ENCODE data around the gene TRPM3.
A peak's percentile ranks its signal among the peaks of the same experiment; 100 is the strongest.

Gene TRPM3

GRCh38 chr9:70494221-70494620 lies 627.2 kb downstream of the TRPM3 start:
- Histone ChIP-seq H3K9ac (ENCODE audit: low read length in 5 of 5) (no peak overlapping the region), H3K27me3 (ENCODE audit: control insufficient read depth in 5 of 5, insufficient read depth in 4 of 5, low read length in 5 of 5) (no peaks in the 10 kb centered on the region), H3K4me1 (ENCODE audit: control insufficient read depth in 5 of 5, insufficient read depth in 5 of 5, low read length in 5 of 5) (peaks cover 19 to 52% (median 38%) of the 10 kb centered on the region in 5 donors), H3K4me3 (ENCODE audit: low read depth in 1 of 5, low read length in 5 of 5) (peak overlapping the region in 1 of 5 donors; percentile 6), H3K27ac (ENCODE audit: low read depth, low read length) (peak overlapping the region; percentile 15), H3K36me3 (ENCODE audit: control insufficient read depth in 5 of 5, insufficient read depth in 5 of 5, low read length in 5 of 5) (no peaks in the 10 kb centered on the region), H3K9me3 (ENCODE audit: control insufficient read depth in 5 of 5, low read length in 5 of 5) (no peaks in the 10 kb centered on the region)

- H3K4me3 ChIP-seq (ENCODE audit: low read depth in 1 of 5, low read length in 5 of 5), result no peak overlapping the region
- peaks cover 19 to 59% (median 42%) of the 10 kb centered on the region in 5 donors for H3K4me1 ChIP-seq (ENCODE audit: control insufficient read depth in 5 of 5, insufficient read depth in 5 of 5, low read length in 5 of 5)
- no peaks in the 10 kb centered on the region for H3K9me3 ChIP-seq (ENCODE audit: control insufficient read depth in 5 of 5, low read length in 5 of 5)
- H3K27me3 ChIP-seq (ENCODE audit: control insufficient read depth in 5 of 5, insufficient read depth in 4 of 5, low read length in 5 of 5), result no peaks in the 10 kb centered on the region
- no peak overlapping the region for H3K27ac ChIP-seq (ENCODE audit: low read depth, low read length)
- H3K36me3 ChIP-seq (ENCODE audit: control insufficient read depth in 5 of 5, insufficient read depth in 5 of 5, low read length in 5 of 5), result no peaks in the 10 kb centered on the region
- H3K9ac ChIP-seq (ENCODE audit: low read length in 5 of 5), result no peak overlapping the region
Measured at GRCh38 chr9:70493029-70493428, 628.4 kb downstream of the TRPM3 start.

GRCh38 chr9:70492319-70492777 lies 629.1 kb downstream of the TRPM3 start:
- Histone ChIP-seq H3K27me3 (ENCODE audit: control insufficient read depth in 5 of 5, insufficient read depth in 4 of 5, low read length in 5 of 5) (no peaks in the 10 kb centered on the region), H3K36me3 (ENCODE audit: control insufficient read depth in 5 of 5, insufficient read depth in 5 of 5, low read length in 5 of 5) (no peaks in the 10 kb centered on the region), H3K9ac (ENCODE audit: low read length in 5 of 5) (peak overlapping the region in 1 of 5 donors; percentile 6), H3K9me3 (ENCODE audit: control insufficient read depth in 5 of 5, low read length in 5 of 5) (no peaks in the 10 kb centered on the region), H3K27ac (ENCODE audit: low read depth, low read length) (no peak overlapping the region), H3K4me1 (ENCODE audit: control insufficient read depth in 5 of 5, insufficient read depth in 5 of 5, low read length in 5 of 5) (peaks cover 19 to 59% (median 42%) of the 10 kb centered on the region in 5 donors), H3K4me3 (ENCODE audit: low read depth in 1 of 5, low read length in 5 of 5) (no peak overlapping the region)

GRCh38 chr9:70491426-70492318 lies 629.7 kb downstream of the TRPM3 start:
- no peaks in the 10 kb centered on the region for H3K9me3 ChIP-seq (ENCODE audit: control insufficient read depth in 5 of 5, low read length in 5 of 5)
- H3K9ac ChIP-seq (ENCODE audit: low read length in 5 of 5), result peak overlapping the region in 1 of 5 donors; percentile 6
- H3K27ac ChIP-seq (ENCODE audit: low read depth, low read length), result no peak overlapping the region
- H3K4me3 ChIP-seq (ENCODE audit: low read depth in 1 of 5, low read length in 5 of 5), result no peak overlapping the region
- H3K27me3 ChIP-seq (ENCODE audit: control insufficient read depth in 5 of 5, insufficient read depth in 4 of 5, low read length in 5 of 5), result no peaks in the 10 kb centered on the region
- H3K36me3 ChIP-seq (ENCODE audit: control insufficient read depth in 5 of 5, insufficient read depth in 5 of 5, low read length in 5 of 5), result no peaks in the 10 kb centered on the region
- peaks cover 19 to 59% (median 44%) of the 10 kb centered on the region in 5 donors for H3K4me1 ChIP-seq (ENCODE audit: control insufficient read depth in 5 of 5, insufficient read depth in 5 of 5, low read length in 5 of 5)

GRCh38 chr9:70490478-70490877 lies 630.9 kb downstream of the TRPM3 start:
- Histone ChIP-seq H3K4me3 (ENCODE audit: low read depth in 1 of 5, low read length in 5 of 5) (no peak overlapping the region), H3K4me1 (ENCODE audit: control insufficient read depth in 5 of 5, insufficient read depth in 5 of 5, low read length in 5 of 5) (peaks cover 19 to 67% (median 55%) of the 10 kb centered on the region in 5 donors), H3K9ac (ENCODE audit: low read length in 5 of 5) (no peak overlapping the region), H3K36me3 (ENCODE audit: control insufficient read depth in 5 of 5, insufficient read depth in 5 of 5, low read length in 5 of 5) (no peaks in the 10 kb centered on the region), H3K27ac (ENCODE audit: low read depth, low read length) (no peak overlapping the region), H3K27me3 (ENCODE audit: control insufficient read depth in 5 of 5, insufficient read depth in 4 of 5, low read length in 5 of 5) (no peaks in the 10 kb centered on the region), H3K9me3 (ENCODE audit: control insufficient read depth in 5 of 5, low read length in 5 of 5) (no peaks in the 10 kb centered on the region)

GRCh38 chr9:70488793-70489105 lies 632.7 kb downstream of the TRPM3 start:
- H3K27ac ChIP-seq (ENCODE audit: low read depth, low read length), result no peak overlapping the region
- no peak overlapping the region for H3K9ac ChIP-seq (ENCODE audit: low read length in 5 of 5)

GRCh38 chr9:70488098-70488792 lies 633.2 kb downstream of the TRPM3 start:
- Histone ChIP-seq H3K4me3 (ENCODE audit: low read depth in 1 of 5, low read length in 5 of 5) (no peak overlapping the region), H3K9me3 (ENCODE audit: control insufficient read depth in 5 of 5, low read length in 5 of 5) (no peaks in the 10 kb centered on the region), H3K4me1 (ENCODE audit: control insufficient read depth in 5 of 5, insufficient read depth in 5 of 5, low read length in 5 of 5) (peaks cover 14 to 64% (median 49%) of the 10 kb centered on the region in 5 donors), H3K27ac (ENCODE audit: low read depth, low read length) (no peak overlapping the region), H3K9ac (ENCODE audit: low read length in 5 of 5) (no peak overlapping the region), H3K27me3 (ENCODE audit: control insufficient read depth in 5 of 5, insufficient read depth in 4 of 5, low read length in 5 of 5) (no peaks in the 10 kb centered on the region), H3K36me3 (ENCODE audit: control insufficient read depth in 5 of 5, insufficient read depth in 5 of 5, low read length in 5 of 5) (no peaks in the 10 kb centered on the region)

More at GRCh38 chr9:70488793-70489105, 632.7 kb downstream of the TRPM3 start:
- Histone ChIP-seq H3K4me3 (ENCODE audit: low read depth in 1 of 5, low read length in 5 of 5) (no peak overlapping the region), H3K36me3 (ENCODE audit: control insufficient read depth in 5 of 5, insufficient read depth in 5 of 5, low read length in 5 of 5) (no peaks in the 10 kb centered on the region), H3K4me1 (ENCODE audit: control insufficient read depth in 5 of 5, insufficient read depth in 5 of 5, low read length in 5 of 5) (peaks cover 14 to 69% (median 54%) of the 10 kb centered on the region in 5 donors), H3K9me3 (ENCODE audit: control insufficient read depth in 5 of 5, low read length in 5 of 5) (no peaks in the 10 kb centered on the region), H3K27me3 (ENCODE audit: control insufficient read depth in 5 of 5, insufficient read depth in 4 of 5, low read length in 5 of 5) (no peaks in the 10 kb centered on the region)

- H3K27me3 ChIP-seq (ENCODE audit: control insufficient read depth in 5 of 5, insufficient read depth in 4 of 5, low read length in 5 of 5), result no peaks in the 10 kb centered on the region
- no peaks in the 10 kb centered on the region for H3K9me3 ChIP-seq (ENCODE audit: control insufficient read depth in 5 of 5, low read length in 5 of 5)
- peak overlapping the region in 1 of 5 donors; percentile 19 for H3K9ac ChIP-seq (ENCODE audit: low read length in 5 of 5)
- no peaks in the 10 kb centered on the region for H3K36me3 ChIP-seq (ENCODE audit: control insufficient read depth in 5 of 5, insufficient read depth in 5 of 5, low read length in 5 of 5)
- H3K4me1 ChIP-seq (ENCODE audit: control insufficient read depth in 5 of 5, insufficient read depth in 5 of 5, low read length in 5 of 5), result peaks cover 4 to 50% (median 35%) of the 10 kb centered on the region in 5 donors
- no peak overlapping the region for H3K4me3 ChIP-seq (ENCODE audit: low read depth in 1 of 5, low read length in 5 of 5)
- H3K27ac ChIP-seq (ENCODE audit: low read depth, low read length), result peak overlapping the region; percentile 59
Measured at GRCh38 chr9:70486127-70486526, 635.3 kb downstream of the TRPM3 start.

- Histone ChIP-seq H3K36me3 (ENCODE audit: control insufficient read depth in 5 of 5, insufficient read depth in 5 of 5, low read length in 5 of 5) (no peaks in the 10 kb centered on the region), H3K4me1 (ENCODE audit: control insufficient read depth in 5 of 5, insufficient read depth in 5 of 5, low read length in 5 of 5) (peaks cover 7 to 50% (median 42%) of the 10 kb centered on the region in 5 donors), H3K9ac (ENCODE audit: low read length in 5 of 5) (no peak overlapping the region), H3K27ac (ENCODE audit: low read depth, low read length) (peak overlapping the region; percentile 59), H3K27me3 (ENCODE audit: control insufficient read depth in 5 of 5, insufficient read depth in 4 of 5, low read length in 5 of 5) (no peaks in the 10 kb centered on the region), H3K9me3 (ENCODE audit: control insufficient read depth in 5 of 5, low read length in 5 of 5) (no peaks in the 10 kb centered on the region), H3K4me3 (ENCODE audit: low read depth in 1 of 5, low read length in 5 of 5) (peak overlapping the region in 2 of 5 donors; percentile 2 to 20)
Measured at GRCh38 chr9:70485273-70485858, 636.1 kb downstream of the TRPM3 start.

All from subcutaneous abdominal adipose tissue (tissue), 5 donors.